Osteocyte (in vitro differentiated cells): ENCODE results near the gene ZC3H7B. TPM values are rescaled to one million over a fixed set of nuclear protein-coding genes. Genes with fewer than 3 reads are reported as not detected.

ENCODE experiments used
- DNase-seq: peaks from one replicate; pipeline ENCODE4 v3.0.0; 2021; ENCODE audit warnings: mixed read lengths; ENCODE audit not compliant: unreplicated experiment; ENCODE audit errors: extremely low spot score
- H3K27ac Mint-ChIP-seq: one replicate; pipeline ENCODE4 v1.8.0; 2021; ENCODE audit warnings: mild to moderate bottlenecking, mixed read lengths; ENCODE audit not compliant: unreplicated experiment
- H3K27me3 Mint-ChIP-seq: one replicate; pipeline ENCODE4 v1.8.0; 2021; ENCODE audit warnings: mixed read lengths; ENCODE audit not compliant: unreplicated experiment
- H3K36me3 Mint-ChIP-seq: one replicate; pipeline ENCODE4 v1.8.0; 2021; ENCODE audit warnings: mixed read lengths; ENCODE audit not compliant: unreplicated experiment
- H3K4me1 Mint-ChIP-seq: one replicate; pipeline ENCODE4 v1.8.0; 2021; ENCODE audit warnings: mixed read lengths; ENCODE audit not compliant: unreplicated experiment
- H3K4me3 Mint-ChIP-seq: one replicate; pipeline ENCODE4 v1.8.0; 2021; ENCODE audit warnings: mild to moderate bottlenecking, moderate library complexity, mixed read lengths; ENCODE audit not compliant: unreplicated experiment
- H3K9me3 Mint-ChIP-seq: one replicate; pipeline ENCODE4 v1.8.0; 2021; ENCODE audit warnings: mixed read lengths; ENCODE audit not compliant: unreplicated experiment
- long read RNA-seq: library from polyadenylated mRNA; unstranded; transcript quantifications from one replicate; pipeline ENCODE4 v2.0.0, GENCODE V29; 2021
- total RNA-seq: library from RNA; stranded (reverse); gene quantifications from 2 replicates; pipeline ENCODE4 v1.2.1, GENCODE V29; 2021
- TF ChIP-seq, protein P1 (sequence below): fragments of 200-600 bp; sonication (generic); IDR thresholded peaks from 2 replicates; pipeline ENCODE4 v1.5.0; 2021; ENCODE audit warnings: antibody characterized with exemption, mild to moderate bottlenecking, moderate library complexity

ZC3H7B gene, protein sequence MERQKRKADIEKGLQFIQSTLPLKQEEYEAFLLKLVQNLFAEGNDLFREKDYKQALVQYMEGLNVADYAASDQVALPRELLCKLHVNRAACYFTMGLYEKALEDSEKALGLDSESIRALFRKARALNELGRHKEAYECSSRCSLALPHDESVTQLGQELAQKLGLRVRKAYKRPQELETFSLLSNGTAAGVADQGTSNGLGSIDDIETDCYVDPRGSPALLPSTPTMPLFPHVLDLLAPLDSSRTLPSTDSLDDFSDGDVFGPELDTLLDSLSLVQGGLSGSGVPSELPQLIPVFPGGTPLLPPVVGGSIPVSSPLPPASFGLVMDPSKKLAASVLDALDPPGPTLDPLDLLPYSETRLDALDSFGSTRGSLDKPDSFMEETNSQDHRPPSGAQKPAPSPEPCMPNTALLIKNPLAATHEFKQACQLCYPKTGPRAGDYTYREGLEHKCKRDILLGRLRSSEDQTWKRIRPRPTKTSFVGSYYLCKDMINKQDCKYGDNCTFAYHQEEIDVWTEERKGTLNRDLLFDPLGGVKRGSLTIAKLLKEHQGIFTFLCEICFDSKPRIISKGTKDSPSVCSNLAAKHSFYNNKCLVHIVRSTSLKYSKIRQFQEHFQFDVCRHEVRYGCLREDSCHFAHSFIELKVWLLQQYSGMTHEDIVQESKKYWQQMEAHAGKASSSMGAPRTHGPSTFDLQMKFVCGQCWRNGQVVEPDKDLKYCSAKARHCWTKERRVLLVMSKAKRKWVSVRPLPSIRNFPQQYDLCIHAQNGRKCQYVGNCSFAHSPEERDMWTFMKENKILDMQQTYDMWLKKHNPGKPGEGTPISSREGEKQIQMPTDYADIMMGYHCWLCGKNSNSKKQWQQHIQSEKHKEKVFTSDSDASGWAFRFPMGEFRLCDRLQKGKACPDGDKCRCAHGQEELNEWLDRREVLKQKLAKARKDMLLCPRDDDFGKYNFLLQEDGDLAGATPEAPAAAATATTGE
- 82.8 and 85.0 TPM in 2 replicates for total RNA-seq
- long read RNA-seq, full-length matches to known transcripts = 3 of 9 reads
- long read RNA-seq, partial matches to known transcripts = 1 of 9 reads
- long read RNA-seq, other reads (novel, unspliced or antisense) = 5 of 9 reads

DNA sequence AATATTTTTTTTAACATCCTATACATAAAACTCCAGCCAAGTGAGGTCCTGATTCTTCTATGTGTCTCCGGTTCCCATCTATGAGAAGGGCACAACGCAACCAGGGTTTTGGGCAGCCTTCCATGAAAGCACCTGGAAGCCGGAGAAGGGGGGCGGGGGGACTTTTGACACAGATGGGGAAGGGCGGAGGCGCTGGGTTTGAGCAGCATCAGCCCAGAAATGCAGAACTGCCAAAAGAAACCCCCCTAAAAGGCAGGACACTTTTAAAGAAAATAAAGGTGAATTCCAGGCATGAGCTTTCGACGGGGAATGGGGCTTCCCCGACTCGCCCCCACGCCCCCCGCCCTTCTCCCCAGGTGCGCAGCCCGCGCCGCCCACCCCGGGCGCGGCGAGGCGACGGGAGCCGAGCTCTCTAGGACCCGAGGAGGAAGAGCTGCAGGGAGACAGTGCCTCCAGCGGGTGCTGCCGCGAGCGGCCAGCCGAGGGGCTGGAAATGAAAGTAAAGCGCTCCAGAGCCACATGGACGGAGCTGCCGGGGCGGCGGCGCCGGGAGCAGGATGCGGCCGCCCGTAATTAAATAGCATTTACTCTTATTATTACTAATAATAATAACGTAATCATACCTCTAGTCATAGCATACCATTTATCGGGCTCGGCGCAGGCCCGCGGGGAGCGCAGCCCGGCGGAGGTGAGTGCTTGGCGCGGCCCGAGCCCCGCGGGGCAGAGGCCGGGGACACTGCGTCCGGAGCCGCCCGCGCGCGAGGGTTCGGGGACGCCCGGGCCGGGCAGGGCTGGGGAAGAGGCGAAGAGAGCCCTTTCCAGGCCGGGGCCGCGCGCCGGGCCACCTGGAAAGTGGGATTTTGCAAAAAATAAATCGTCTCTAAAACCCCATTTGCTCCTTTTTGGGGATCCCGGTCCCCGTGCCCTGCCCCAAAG lies at the start of gene ZC3H7B:
Gene ZC3H7B, plus strand, starts transcription at position 441 of the 936 bp plus-strand sequence. CDS start 19,136 bp downstream, outside the sequence.
- Mint-ChIP-seq H3K9me3 (no peaks in the 10 kb centered on the region), H3K27me3 (no peaks in the 10 kb centered on the region), H3K27ac (peak within 1 kb of the TSS; percentile 60), H3K4me3 (peak within 1 kb of the TSS; percentile 82), H3K36me3 (no peaks in the 10 kb centered on the region), H3K4me1 (peaks cover 27% of the 10 kb centered on the region)
- TF ChIP-seq, protein P1, sequence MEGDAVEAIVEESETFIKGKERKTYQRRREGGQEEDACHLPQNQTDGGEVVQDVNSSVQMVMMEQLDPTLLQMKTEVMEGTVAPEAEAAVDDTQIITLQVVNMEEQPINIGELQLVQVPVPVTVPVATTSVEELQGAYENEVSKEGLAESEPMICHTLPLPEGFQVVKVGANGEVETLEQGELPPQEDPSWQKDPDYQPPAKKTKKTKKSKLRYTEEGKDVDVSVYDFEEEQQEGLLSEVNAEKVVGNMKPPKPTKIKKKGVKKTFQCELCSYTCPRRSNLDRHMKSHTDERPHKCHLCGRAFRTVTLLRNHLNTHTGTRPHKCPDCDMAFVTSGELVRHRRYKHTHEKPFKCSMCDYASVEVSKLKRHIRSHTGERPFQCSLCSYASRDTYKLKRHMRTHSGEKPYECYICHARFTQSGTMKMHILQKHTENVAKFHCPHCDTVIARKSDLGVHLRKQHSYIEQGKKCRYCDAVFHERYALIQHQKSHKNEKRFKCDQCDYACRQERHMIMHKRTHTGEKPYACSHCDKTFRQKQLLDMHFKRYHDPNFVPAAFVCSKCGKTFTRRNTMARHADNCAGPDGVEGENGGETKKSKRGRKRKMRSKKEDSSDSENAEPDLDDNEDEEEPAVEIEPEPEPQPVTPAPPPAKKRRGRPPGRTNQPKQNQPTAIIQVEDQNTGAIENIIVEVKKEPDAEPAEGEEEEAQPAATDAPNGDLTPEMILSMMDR = peak; percentile 65
- peak; percentile 94 for DNase-seq

DNA sequence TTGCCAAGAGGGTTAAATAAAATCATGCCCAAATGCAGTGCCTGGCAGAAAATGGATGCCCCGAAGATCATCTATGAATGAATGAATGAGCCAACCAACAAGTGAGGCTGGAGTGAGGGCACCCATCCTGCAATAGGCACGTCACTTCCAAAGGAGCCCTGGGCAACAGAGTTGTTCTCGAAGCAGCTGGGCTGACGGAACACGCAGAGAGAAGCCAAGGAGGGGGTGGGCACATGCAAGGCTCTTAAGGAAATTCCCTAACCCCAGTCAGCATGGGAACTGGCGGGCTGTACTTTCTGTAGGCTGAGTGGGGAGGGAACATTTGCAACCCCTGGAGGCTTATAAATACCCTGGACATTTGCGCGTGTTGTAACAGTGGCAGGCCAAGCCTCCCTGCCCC lies 49.0 kb upstream of the ZC3H7B start:
- DNase-seq = no peak
- Mint-ChIP-seq H3K9me3 (no peaks in the 10 kb centered on the region), H3K4me3 (no peak overlapping the region), H3K36me3 (peaks cover 28% of the 10 kb centered on the region), H3K27ac (no peak overlapping the region), H3K27me3 (no peaks in the 10 kb centered on the region), H3K4me1 (peaks cover 12% of the 10 kb centered on the region)
- TF ChIP-seq, protein P1 = no peak

DNA sequence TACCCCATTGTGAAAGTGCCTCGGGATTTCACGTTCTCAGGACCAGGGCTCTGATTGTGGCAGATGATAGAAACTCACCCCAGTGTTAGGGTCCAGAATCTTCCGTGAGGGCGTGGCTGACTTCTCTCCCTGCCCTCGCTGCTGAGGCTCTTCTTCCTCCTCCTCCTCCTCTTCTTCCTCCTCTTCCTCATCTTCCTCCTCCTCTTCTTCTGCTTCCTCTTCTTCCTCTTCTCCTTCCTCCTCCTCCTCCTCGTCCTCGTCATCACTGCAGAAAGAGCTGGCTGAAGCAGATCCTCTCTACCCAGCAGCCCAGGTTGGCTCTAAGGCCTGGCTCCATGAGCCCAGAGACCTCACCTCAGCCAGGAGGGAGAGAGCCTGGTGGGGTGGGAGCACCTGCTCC lies 47.1 kb upstream of the ZC3H7B start:
- TF ChIP-seq, protein P1 = no peak
- H3K4me1 Mint-ChIP-seq = peaks cover 14% of the 10 kb centered on the region
- H3K36me3 Mint-ChIP-seq = peaks cover 26% of the 10 kb centered on the region
- no peaks in the 10 kb centered on the region for H3K27me3 Mint-ChIP-seq
- H3K9me3 Mint-ChIP-seq = no peaks in the 10 kb centered on the region
- H3K4me3 Mint-ChIP-seq = no peak overlapping the region
- no peak for DNase-seq
- H3K27ac Mint-ChIP-seq = no peak overlapping the region

DNA sequence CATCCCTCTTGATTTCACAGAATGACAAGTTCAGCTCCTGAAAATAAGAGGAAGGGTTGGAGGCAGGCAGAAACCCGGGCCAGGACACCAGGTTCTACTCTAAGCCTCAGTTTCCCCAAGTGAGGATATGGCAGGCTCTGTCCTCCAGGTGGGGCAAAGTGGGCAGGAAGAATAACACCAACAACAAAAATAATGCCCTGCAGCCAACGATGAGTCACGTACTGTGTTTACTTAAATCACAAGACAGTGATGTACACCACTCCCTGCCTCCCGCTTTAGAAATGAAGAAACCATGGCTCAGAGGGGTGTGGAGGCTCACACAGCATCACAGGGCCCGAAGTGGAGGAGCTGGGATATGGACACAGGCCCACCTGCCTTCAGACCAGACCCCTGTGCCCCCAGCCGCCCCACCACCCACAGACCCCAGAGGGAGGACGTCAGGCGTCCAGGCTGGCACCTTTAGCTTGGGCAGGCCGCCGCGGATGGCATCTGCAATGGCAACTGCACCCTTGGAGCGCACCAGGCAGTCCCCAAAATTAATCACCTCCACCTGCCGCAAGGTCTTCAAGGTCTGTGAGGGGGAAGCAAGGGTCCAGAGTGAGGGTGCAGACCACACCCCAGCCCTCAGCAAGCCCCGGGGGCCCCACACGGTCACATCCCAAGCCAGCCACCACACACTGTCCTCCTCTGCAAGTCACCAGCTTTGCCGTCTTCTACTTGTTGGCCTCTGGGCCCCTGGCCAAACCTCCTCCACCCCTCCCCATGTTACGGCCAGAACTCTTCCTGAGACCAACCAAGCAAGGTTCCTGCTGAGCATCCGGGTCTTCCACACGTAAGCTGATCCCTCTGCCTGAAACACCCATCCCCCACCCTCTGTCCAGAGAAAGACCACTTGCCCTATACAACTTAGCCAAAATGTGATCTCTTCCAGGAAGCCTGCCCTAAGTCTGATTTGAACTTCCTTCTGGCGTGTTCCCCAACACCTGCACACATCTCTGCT lies 44.8 kb upstream of the ZC3H7B start:
- peak overlapping the region; percentile 75 for H3K27ac Mint-ChIP-seq
- peaks cover 18% of the 10 kb centered on the region for H3K36me3 Mint-ChIP-seq
- H3K4me1 Mint-ChIP-seq = peaks cover 14% of the 10 kb centered on the region
- H3K9me3 Mint-ChIP-seq = no peaks in the 10 kb centered on the region
- no peaks in the 10 kb centered on the region for H3K27me3 Mint-ChIP-seq
- no peak for DNase-seq
- no peak overlapping the region for H3K4me3 Mint-ChIP-seq
- TF ChIP-seq, protein P1 = no peak
